ENCODE measurements around the gene FAM241B.

FAM241B gene, protein sequence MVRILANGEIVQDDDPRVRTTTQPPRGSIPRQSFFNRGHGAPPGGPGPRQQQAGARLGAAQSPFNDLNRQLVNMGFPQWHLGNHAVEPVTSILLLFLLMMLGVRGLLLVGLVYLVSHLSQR

DNA sequence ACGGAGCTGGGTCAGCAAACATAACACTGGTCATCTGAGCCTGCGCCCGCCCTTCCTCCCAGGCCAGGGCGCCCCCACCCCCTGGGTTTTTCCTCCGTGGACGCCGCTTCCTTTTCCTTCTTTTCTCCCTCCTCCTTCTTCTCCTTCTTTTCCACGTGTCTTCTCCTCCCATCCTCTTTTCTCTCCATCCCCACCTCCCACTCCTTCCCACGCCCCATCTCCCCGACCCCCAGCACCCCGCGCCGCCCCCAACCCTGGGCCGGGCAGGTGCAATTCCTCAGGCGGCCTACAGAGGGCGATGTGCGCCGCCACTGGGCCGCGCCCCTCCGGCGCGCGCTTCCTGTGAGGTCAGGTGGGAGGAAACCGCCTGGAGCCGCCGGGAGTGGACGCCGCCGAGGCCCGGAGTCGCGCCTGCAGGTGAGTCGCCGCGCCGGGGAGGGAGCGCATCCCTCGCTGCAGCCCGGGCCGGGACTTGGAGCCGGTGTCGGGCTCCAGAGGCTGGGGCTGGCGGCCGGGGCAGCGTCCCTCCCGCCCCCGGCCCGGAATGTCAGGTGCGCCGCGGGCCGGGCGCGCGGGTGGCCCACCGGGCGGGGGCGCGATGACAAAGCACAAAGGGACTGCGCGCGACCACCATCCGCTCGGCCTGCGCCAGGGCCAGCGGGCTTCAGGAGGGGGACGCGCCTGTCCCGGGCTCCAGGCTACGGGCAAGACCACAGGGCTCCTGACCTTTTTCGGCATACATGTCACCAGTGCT lies at the start of gene FAM241B:
Gene FAM241B (plus strand): TSS at position 351 of the 754 bp plus-strand sequence. CDS start 1,497 bp downstream, outside the sequence.
- H3K4me3 ChIP-seq (ENCODE audit: control insufficient read depth, low read depth, low read length): peak within 1 kb of the TSS; percentile 27
- DNase-seq (ENCODE audit: low read depth): no peak
- TF ChIP-seq, protein P1, sequence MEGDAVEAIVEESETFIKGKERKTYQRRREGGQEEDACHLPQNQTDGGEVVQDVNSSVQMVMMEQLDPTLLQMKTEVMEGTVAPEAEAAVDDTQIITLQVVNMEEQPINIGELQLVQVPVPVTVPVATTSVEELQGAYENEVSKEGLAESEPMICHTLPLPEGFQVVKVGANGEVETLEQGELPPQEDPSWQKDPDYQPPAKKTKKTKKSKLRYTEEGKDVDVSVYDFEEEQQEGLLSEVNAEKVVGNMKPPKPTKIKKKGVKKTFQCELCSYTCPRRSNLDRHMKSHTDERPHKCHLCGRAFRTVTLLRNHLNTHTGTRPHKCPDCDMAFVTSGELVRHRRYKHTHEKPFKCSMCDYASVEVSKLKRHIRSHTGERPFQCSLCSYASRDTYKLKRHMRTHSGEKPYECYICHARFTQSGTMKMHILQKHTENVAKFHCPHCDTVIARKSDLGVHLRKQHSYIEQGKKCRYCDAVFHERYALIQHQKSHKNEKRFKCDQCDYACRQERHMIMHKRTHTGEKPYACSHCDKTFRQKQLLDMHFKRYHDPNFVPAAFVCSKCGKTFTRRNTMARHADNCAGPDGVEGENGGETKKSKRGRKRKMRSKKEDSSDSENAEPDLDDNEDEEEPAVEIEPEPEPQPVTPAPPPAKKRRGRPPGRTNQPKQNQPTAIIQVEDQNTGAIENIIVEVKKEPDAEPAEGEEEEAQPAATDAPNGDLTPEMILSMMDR (IDR thresholded peaks at IDR 0.05; ENCODE audit: control insufficient read depth, insufficient read depth, low read depth, low read length, missing control alignments): peak; percentile 70

DNA sequence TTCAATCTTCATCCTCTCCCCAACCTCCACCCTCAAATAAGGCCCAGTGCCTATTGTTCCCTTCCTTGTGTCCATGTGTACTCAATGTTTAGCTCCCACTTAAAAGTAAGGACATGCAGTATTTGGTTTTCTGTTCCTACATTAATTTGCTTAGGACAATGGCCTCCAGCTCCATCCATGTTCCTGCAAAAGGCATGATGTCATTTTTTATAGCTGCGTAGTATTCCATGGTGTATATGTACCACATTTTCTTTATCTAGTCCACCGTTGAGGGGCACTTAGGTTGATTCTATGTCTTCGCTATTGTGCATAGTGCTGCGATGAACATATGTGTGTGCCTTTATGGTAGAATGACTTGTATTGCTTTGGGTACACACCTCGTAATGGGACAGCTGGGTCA lies 49.6 kb upstream of the FAM241B start:
- TF ChIP-seq, protein P1 (IDR thresholded peaks at IDR 0.05; ENCODE audit: control insufficient read depth, insufficient read depth, low read depth, low read length, missing control alignments): no peak
- H3K4me3 ChIP-seq (ENCODE audit: control insufficient read depth, low read depth, low read length): no peak overlapping the region
- DNase-seq (ENCODE audit: low read depth): no peak

- DNase-seq (ENCODE audit: low read depth): no peak
- TF ChIP-seq, protein P1 (IDR thresholded peaks at IDR 0.05; ENCODE audit: control insufficient read depth, insufficient read depth, low read depth, low read length, missing control alignments): no peak
- H3K4me3 ChIP-seq (ENCODE audit: control insufficient read depth, low read depth, low read length): no peak overlapping the region
Measured at GRCh38 chr10:69583106-69583505, 46.9 kb upstream of the FAM241B start.

DNA sequence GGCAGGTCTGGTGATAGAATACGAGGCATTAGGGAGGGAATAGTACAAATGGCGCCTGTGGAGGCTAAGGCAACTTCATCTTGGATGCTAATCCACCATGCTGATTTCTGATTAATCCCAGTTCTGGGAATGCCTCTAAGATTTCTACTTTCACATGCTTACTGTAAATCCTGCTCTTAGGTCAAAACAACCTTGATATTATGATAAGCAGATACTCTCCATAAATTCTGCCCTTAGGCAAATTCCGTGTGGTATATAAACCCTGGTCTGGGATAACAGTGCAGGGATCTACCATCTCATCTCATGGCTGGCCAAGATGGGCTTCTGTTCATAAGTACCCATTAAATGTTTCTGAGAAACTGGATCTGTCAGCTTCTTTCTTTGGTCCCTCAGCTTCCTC lies 45.4 kb upstream of the FAM241B start:
- H3K4me3 ChIP-seq (ENCODE audit: control insufficient read depth, low read depth, low read length): no peak overlapping the region
- DNase-seq (ENCODE audit: low read depth): no peak
- TF ChIP-seq, protein P1 (IDR thresholded peaks at IDR 0.05; ENCODE audit: control insufficient read depth, insufficient read depth, low read depth, low read length, missing control alignments): no peak

GRCh38 chr10:69588358-69588757 lies 41.7 kb upstream of the FAM241B start:
- TF ChIP-seq, protein P1 (IDR thresholded peaks at IDR 0.05; ENCODE audit: control insufficient read depth, insufficient read depth, low read depth, low read length, missing control alignments): no peak
- DNase-seq (ENCODE audit: low read depth): no peak
- no peak overlapping the region for H3K4me3 ChIP-seq (ENCODE audit: control insufficient read depth, low read depth, low read length)

DNA sequence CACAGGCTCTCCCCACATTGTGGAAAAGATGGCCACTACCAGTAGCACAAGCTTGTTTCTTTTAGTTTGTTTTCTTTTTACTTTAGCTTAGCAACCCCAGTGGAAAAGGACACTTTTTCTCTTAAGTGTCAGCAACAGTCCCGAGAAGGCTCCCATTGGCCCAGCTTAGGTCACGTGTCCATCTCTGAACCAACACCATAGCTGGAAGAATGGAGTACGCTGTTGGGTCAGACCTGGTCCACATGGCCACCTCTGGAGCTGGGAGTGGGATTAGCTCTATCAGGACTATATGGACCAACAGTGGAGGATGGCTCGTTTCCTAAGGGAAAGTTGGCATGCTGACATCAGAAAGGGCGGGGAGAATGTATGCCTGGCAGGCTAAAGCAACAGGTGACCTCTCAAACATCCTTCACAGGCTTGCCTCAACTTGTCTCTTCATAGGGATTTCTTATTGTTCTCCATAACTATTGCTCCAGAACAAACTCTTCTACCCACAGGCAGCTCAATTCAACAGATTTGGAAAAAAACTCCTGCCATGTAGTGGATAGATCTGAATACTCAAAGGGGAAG lies 29.2 kb upstream of the FAM241B start:
- TF ChIP-seq, protein P1 (IDR thresholded peaks at IDR 0.05; ENCODE audit: control insufficient read depth, insufficient read depth, low read depth, low read length, missing control alignments): no peak
- no peak for DNase-seq (ENCODE audit: low read depth)
- no peak overlapping the region for H3K4me3 ChIP-seq (ENCODE audit: control insufficient read depth, low read depth, low read length)

Data from AG09309 (cell line).